Measurements from ENCODE around the gene FBXL20. TPM values are rescaled to one million over a fixed set of nuclear protein-coding genes. Genes with fewer than 3 reads are reported as not detected.
"Not testable (repeated sequence)": the region's sequence is repeated elsewhere in the genome, so short reads cannot be mapped to it uniquely, and the experiment has no call there.

FBXL20 gene
- total RNA-seq, 2 experiments from 2014 or later, result 11.2 to 11.8 TPM

- no peaks in the 10 kb centered on the region for H3K9me3 Mint-ChIP-seq (ENCODE audit: insufficient read depth)
- POLR2A ChIA-PET, result no interaction called here
These were observed 125.3 kb downstream of the FBXL20 start for GRCh38 chr17:39276113-39276512.

GRCh38 chr17:39271546-39271945 lies 129.9 kb downstream of the FBXL20 start:
- no peaks in the 10 kb centered on the region for H3K27me3 Mint-ChIP-seq (ENCODE audit: low read depth)
- H3K4me1 Mint-ChIP-seq (ENCODE audit: low read depth), result no peaks in the 10 kb centered on the region
- H3K9me3 Mint-ChIP-seq (ENCODE audit: insufficient read depth), result no peaks in the 10 kb centered on the region
- POLR2A ChIA-PET, result no interaction called here
- peaks cover 4% of the 10 kb centered on the region for H3K36me3 Mint-ChIP-seq (ENCODE audit: low read depth)
- DNase-seq (no peak), ATAC-seq (no peak)
- no peak overlapping the region for H3K4me3 Mint-ChIP-seq
- H3K27ac Mint-ChIP-seq, result no peak overlapping the region
- CTCF ChIA-PET, result interaction anchor here (1.0 to 2.1 kb wide), 2 partner anchors 27 to 40 kb away, joined by 3 to 6 read pairs; no protein-coding TSS in a partner anchor

More at GRCh38 chr17:39276113-39276512, 125.3 kb downstream of the FBXL20 start:
- Mint-ChIP-seq H3K4me3 (no peak overlapping the region), H3K36me3 (ENCODE audit: low read depth) (peaks cover 2% of the 10 kb centered on the region), H3K27me3 (ENCODE audit: low read depth) (no peaks in the 10 kb centered on the region), H3K4me1 (ENCODE audit: low read depth) (no peaks in the 10 kb centered on the region), H3K27ac (no peak overlapping the region)
- DNase-seq (no peak), ATAC-seq (no peak)
- CTCF ChIA-PET, result no interaction called here

- Mint-ChIP-seq H3K36me3 (ENCODE audit: low read depth) (peaks cover 4% of the 10 kb centered on the region), H3K4me3 (no peak overlapping the region), H3K27ac (no peak overlapping the region), H3K4me1 (ENCODE audit: low read depth) (no peaks in the 10 kb centered on the region), H3K27me3 (ENCODE audit: low read depth) (no peaks in the 10 kb centered on the region), H3K9me3 (ENCODE audit: insufficient read depth) (no peaks in the 10 kb centered on the region)
- ATAC-seq, result no peak
- CTCF ChIA-PET, result interaction anchor here (0.5 to 1.0 kb wide), 3 partner anchors 39 to 215 kb away, joined by 3 read pairs; no protein-coding TSS in a partner anchor
- no peak for DNase-seq
- POLR2A ChIA-PET, result no interaction called here
These were observed 130.5 kb downstream of the FBXL20 start for GRCh38 chr17:39270923-39271322.

GRCh38 chr17:39264119-39264518 lies 137.3 kb downstream of the FBXL20 start:
- ATAC-seq, result no peak
- Mint-ChIP-seq H3K27ac (no peak overlapping the region), H3K36me3 (ENCODE audit: low read depth) (peaks cover 12% of the 10 kb centered on the region), H3K4me3 (no peak overlapping the region), H3K4me1 (ENCODE audit: low read depth) (no peaks in the 10 kb centered on the region), H3K27me3 (ENCODE audit: low read depth) (no peaks in the 10 kb centered on the region), H3K9me3 (ENCODE audit: insufficient read depth) (no peaks in the 10 kb centered on the region)
- CTCF ChIA-PET, result interaction anchor here (1.0 to 2.4 kb wide), 4 partner anchors 12 to 281 kb away, joined by 3 to 11 read pairs (median 4); no protein-coding TSS in a partner anchor
- DNase-seq, result no peak
- POLR2A ChIA-PET, result no interaction called here

- Mint-ChIP-seq H3K4me3 (no peak overlapping the region), H3K36me3 (ENCODE audit: low read depth) (peaks cover 12% of the 10 kb centered on the region), H3K27me3 (ENCODE audit: low read depth) (no peaks in the 10 kb centered on the region), H3K27ac (no peak overlapping the region), H3K4me1 (ENCODE audit: low read depth) (no peaks in the 10 kb centered on the region), H3K9me3 (ENCODE audit: insufficient read depth) (no peaks in the 10 kb centered on the region)
- ATAC-seq (no peak), DNase-seq (no peak)
- CTCF ChIA-PET, result no interaction called here
- POLR2A ChIA-PET, result no interaction called here
These were observed 140.1 kb downstream of the FBXL20 start for GRCh38 chr17:39261286-39261685.

- Mint-ChIP-seq H3K4me3 (no peak overlapping the region), H3K9me3 (ENCODE audit: insufficient read depth) (no peaks in the 10 kb centered on the region), H3K4me1 (ENCODE audit: low read depth) (no peaks in the 10 kb centered on the region), H3K27ac (no peak overlapping the region), H3K36me3 (ENCODE audit: low read depth) (no peaks in the 10 kb centered on the region), H3K27me3 (ENCODE audit: low read depth) (no peaks in the 10 kb centered on the region)
- no peak for DNase-seq
- no peak for ATAC-seq
- CTCF ChIA-PET, result interaction anchor here (0.7 to 5.1 kb wide), 3 partner anchors 8 to 14 kb away, joined by 3 to 23 read pairs (median 8); no protein-coding TSS in a partner anchor
- POLR2A ChIA-PET, result no interaction called here
These were observed 148.5 kb downstream of the FBXL20 start for GRCh38 chr17:39252788-39253460.

GRCh38 chr17:39251997-39252396 lies 149.4 kb downstream of the FBXL20 start:
- no peaks in the 10 kb centered on the region for H3K36me3 Mint-ChIP-seq (ENCODE audit: low read depth)
- H3K4me3 Mint-ChIP-seq, result no peak overlapping the region
- H3K9me3 Mint-ChIP-seq (ENCODE audit: insufficient read depth), result no peaks in the 10 kb centered on the region
- ATAC-seq (no peak), DNase-seq (no peak)
- no peak overlapping the region for H3K27ac Mint-ChIP-seq
- ChIA-PET POLR2A (no interaction called here), CTCF (interaction anchor here (0.7 to 5.1 kb wide), 3 partner anchors 7 to 13 kb away, joined by 3 to 23 read pairs (median 8); no protein-coding TSS in a partner anchor)
- H3K27me3 Mint-ChIP-seq (ENCODE audit: low read depth), result no peaks in the 10 kb centered on the region
- no peaks in the 10 kb centered on the region for H3K4me1 Mint-ChIP-seq (ENCODE audit: low read depth)

- H3K4me1 Mint-ChIP-seq (ENCODE audit: low read depth); H3K9me3 Mint-ChIP-seq (ENCODE audit: insufficient read depth); H3K4me3 Mint-ChIP-seq; ATAC-seq; H3K27me3 Mint-ChIP-seq (ENCODE audit: low read depth); H3K36me3 Mint-ChIP-seq (ENCODE audit: low read depth); H3K27ac Mint-ChIP-seq; POLR2A ChIA-PET; DNase-seq: not testable (repeated sequence)
- CTCF ChIA-PET, result interaction anchor here (0.7 to 7.3 kb wide), 5 partner anchors 10 to 1782 kb away, joined by 3 to 123 read pairs (median 3); no protein-coding TSS in a partner anchor
These were observed 151.3 kb downstream of the FBXL20 start for GRCh38 chr17:39250076-39250475.

GRCh38 chr17:39246274-39246673 lies 155.2 kb downstream of the FBXL20 start:
- H3K27me3 Mint-ChIP-seq (ENCODE audit: low read depth), result no peaks in the 10 kb centered on the region
- ChIA-PET CTCF (interaction anchor here (1.2 to 7.3 kb wide), 5 partner anchors 8 to 263 kb away, joined by 3 to 137 read pairs (median 37); no protein-coding TSS in a partner anchor), POLR2A (no interaction called here)
- ATAC-seq (no peak), DNase-seq (no peak)
- H3K36me3 Mint-ChIP-seq (ENCODE audit: low read depth), result no peaks in the 10 kb centered on the region
- peaks cover 15% of the 10 kb centered on the region for H3K4me1 Mint-ChIP-seq (ENCODE audit: low read depth)
- no peak overlapping the region for H3K27ac Mint-ChIP-seq
- no peaks in the 10 kb centered on the region for H3K9me3 Mint-ChIP-seq (ENCODE audit: insufficient read depth)
- no peak overlapping the region for H3K4me3 Mint-ChIP-seq

- CTCF ChIA-PET, result interaction anchor here (0.6 to 7.3 kb wide), 49 partner anchors 9 to 687 kb away, joined by 3 to 137 read pairs (median 4); partner anchors contain the start of genes ARL5C, MED1, PLXDC1 and RPL19
- POLR2A ChIA-PET, result interaction anchor here (0.8 to 1.7 kb wide), 5 partner anchors 8 to 485 kb away, joined by 3 to 8 read pairs (median 6); partner anchors contain the start of gene RPL19
- H3K4me1 Mint-ChIP-seq (ENCODE audit: low read depth), result peaks cover 16% of the 10 kb centered on the region
- H3K4me3 Mint-ChIP-seq, result no peak overlapping the region
- DNase-seq, result peak; percentile 91
- H3K36me3 Mint-ChIP-seq (ENCODE audit: low read depth), result no peaks in the 10 kb centered on the region
- peak overlapping the region; percentile 66 for H3K27ac Mint-ChIP-seq
- H3K27me3 Mint-ChIP-seq (ENCODE audit: low read depth), result no peaks in the 10 kb centered on the region
- peak; percentile 93 for ATAC-seq
- no peaks in the 10 kb centered on the region for H3K9me3 Mint-ChIP-seq (ENCODE audit: insufficient read depth)
These were observed 156.5 kb downstream of the FBXL20 start for GRCh38 chr17:39244600-39245570.

- DNase-seq, result peak; percentile 42
- no peak for ATAC-seq
- Mint-ChIP-seq H3K27me3 (ENCODE audit: low read depth) (no peaks in the 10 kb centered on the region), H3K4me1 (ENCODE audit: low read depth) (peaks cover 23% of the 10 kb centered on the region), H3K4me3 (no peak overlapping the region), H3K36me3 (ENCODE audit: low read depth) (no peaks in the 10 kb centered on the region), H3K27ac (no peak overlapping the region), H3K9me3 (ENCODE audit: insufficient read depth) (no peaks in the 10 kb centered on the region)
- ChIA-PET CTCF (interaction anchor here (0.7 to 7.3 kb wide), 48 partner anchors 10 to 686 kb away, joined by 3 to 137 read pairs (median 4); partner anchors contain the start of genes ARL5C, MED1, PLXDC1 and RPL19), POLR2A (interaction anchor here (0.8 to 1.7 kb wide), 4 partner anchors 8 to 261 kb away, joined by 3 to 8 read pairs (median 6); partner anchors contain the start of gene RPL19)
These were observed 157.3 kb downstream of the FBXL20 start for GRCh38 chr17:39244016-39244599.
